GM15510 (cell line): Measurements from ENCODE around the gene POLG2.

Source experiments
- POLR2A ChIP-seq: IDR thresholded peaks from 3 replicates; pipeline ENCODE4 v1.6.1; 2011; ENCODE audit warnings: borderline replicate concordance; ENCODE audit not compliant: insufficient read length; ENCODE audit errors: extremely low read depth

Gene POLG2

GRCh38 chr17:64441772-64442540 lies 54.9 kb downstream of the POLG2 start:
- no peak for TF ChIP-seq POLR2A

GRCh38 chr17:64439956-64440355 lies 56.9 kb downstream of the POLG2 start:
- TF ChIP-seq POLR2A = no peak

- no peak for TF ChIP-seq POLR2A
Measured at GRCh38 chr17:64437944-64438525, 58.8 kb downstream of the POLG2 start.

- TF ChIP-seq POLR2A = no peak
Measured at GRCh38 chr17:64431534-64431933, 65.3 kb downstream of the POLG2 start.

- TF ChIP-seq POLR2A = no peak
Measured at GRCh38 chr17:64428406-64428805, 68.4 kb downstream of the POLG2 start.
